Endothelial cell of umbilical vein (primary cell): ENCODE measurements around the gene IL16. TPM values are rescaled to one million over a fixed set of nuclear protein-coding genes. Genes with fewer than 3 reads are reported as not detected.

Source experiments
- BruUV-seq: library from RNA; stranded (reverse); fragments of 400-500 nt; replicated peaks from 2 replicates; lab custom pipeline; 2021; lab: Mats Ljungman, UMichigan
- CTCF ChIA-PET: fragments of 300-600, 350-600 bp; sonication (Branson Sonifier 250); formaldehyde crosslinking; loops from one replicate; lab custom pipeline; 2021; ENCODE audit warnings: antibody characterized with exemption, inconsistent platforms; lab: Charles Lee
- POLR2A ChIA-PET: fragments of 300-600, 350-600 bp; sonication (Branson Sonifier 250); formaldehyde crosslinking; loops from one replicate; lab custom pipeline; 2021; ENCODE audit warnings: antibody characterized with exemption, inconsistent platforms; lab: Charles Lee
- DNase-seq: peaks from one replicate; pipeline ENCODE4 v3.0.0-alpha.2; 2011; ENCODE audit warnings: low read depth, low spot score
- FAIRE-seq: peaks from 2 replicates; lab custom pipeline; 2011; peaks lifted over from hg19 to GRCh38; lab: Jason Lieb, UNC
- H2AFZ ChIP-seq: 2 replicates; pipeline ENCODE4 v1.6.0; 2012; ENCODE audit warnings: low read depth, low read length, control low read depth, inconsistent platforms
- H3K27ac ChIP-seq: 2 replicates; pipeline ENCODE4 v1.5.1; 2011; ENCODE audit warnings: low read depth, mild to moderate bottlenecking, control low read depth, low read length, moderate library complexity; ENCODE audit not compliant: insufficient read depth
- H3K27me3 ChIP-seq, 2 experiments: 2 replicates each; pipeline versions ENCODE4 v1.6.0 to v1.6.1; 2011; ENCODE audit warnings: low read length in 2 of 2, mixed read lengths in 1 of 2; ENCODE audit not compliant: control insufficient read depth in 2 of 2, insufficient read depth in 2 of 2
- H3K36me3 ChIP-seq, 2 experiments: 2 replicates in 1 of 2; 3 replicates in 1 of 2; pipeline ENCODE4 v1.5.1; 2011; ENCODE audit warnings: low read length in 2 of 2, mild to moderate bottlenecking in 1 of 2, moderate library complexity in 1 of 2; ENCODE audit not compliant: control insufficient read depth in 2 of 2, insufficient read depth in 2 of 2; ENCODE audit errors: extremely low read depth in 1 of 2
- H3K4me1 ChIP-seq: 3 replicates; pipeline ENCODE4 v1.5.1; 2011; ENCODE audit warnings: mild to moderate bottlenecking, low read length; ENCODE audit not compliant: control insufficient read depth, insufficient read depth; ENCODE audit errors: extremely low read depth
- H3K4me2 ChIP-seq: 2 replicates; pipeline ENCODE4 v1.6.1; 2011; ENCODE audit warnings: low read length, control low read depth, mixed read lengths; ENCODE audit not compliant: insufficient read depth
- H3K4me3 ChIP-seq, 3 experiments: fragments of 200-600 bp in 1 of 3; sonication (generic), shearing (Covaris generic) in 1 of 3; replicated peaks in 1 of 3; 2 replicates each; pipeline ENCODE4 v1.5.1; 2011 to 2016; ENCODE audit warnings: control low read depth in 3 of 3, low read length in 3 of 3, mild to moderate bottlenecking in 2 of 3, inconsistent platforms in 1 of 3, low read depth in 1 of 3, moderate library complexity in 1 of 3; ENCODE audit not compliant: insufficient read depth in 1 of 3
- H3K79me2 ChIP-seq: 2 replicates; pipeline ENCODE4 v1.6.0; 2012; ENCODE audit warnings: low read length, inconsistent platforms; ENCODE audit not compliant: control insufficient read depth, insufficient read depth
- H3K9ac ChIP-seq: replicated peaks from 2 replicates; pipeline ENCODE3; 2011; ENCODE audit warnings: low read length, control low read depth; ENCODE audit not compliant: insufficient read depth; ENCODE audit errors: extremely low read depth
- H3K9me1 ChIP-seq: replicated peaks from 3 replicates; pipeline ENCODE4 v1.6.0; 2011; ENCODE audit warnings: mild to moderate bottlenecking, low read length; ENCODE audit not compliant: control insufficient read depth, insufficient read depth; ENCODE audit errors: extremely low read depth
- H3K9me3 ChIP-seq: replicated peaks from 2 replicates; pipeline ENCODE4 v1.5.1; 2012; ENCODE audit warnings: low read length, inconsistent platforms; ENCODE audit not compliant: control insufficient read depth, insufficient read depth
- H4K20me1 ChIP-seq: replicated peaks from 2 replicates; pipeline ENCODE3; 2011; ENCODE audit warnings: mild to moderate bottlenecking, low read length; ENCODE audit not compliant: control insufficient read depth, insufficient read depth; ENCODE audit errors: extremely low read depth
- EZH2 ChIP-seq: IDR thresholded peaks from 2 replicates; pipeline ENCODE4 v1.6.1; 2012; ENCODE audit warnings: borderline replicate concordance, low read depth, mild to moderate bottlenecking, moderate library complexity, low read length, inconsistent platforms; ENCODE audit not compliant: severe bottlenecking
- FOS ChIP-seq: IDR thresholded peaks from 2 replicates; pipeline ENCODE4 v1.6.1; 2011; ENCODE audit warnings: mild to moderate bottlenecking, low read length, moderate library complexity, borderline replicate concordance; ENCODE audit not compliant: insufficient read depth
- GATA2 ChIP-seq: IDR thresholded peaks from 2 replicates; pipeline ENCODE4 v1.7.0; 2011; ENCODE audit warnings: low read depth, mild to moderate bottlenecking, moderate library complexity, mixed read lengths, low read length; ENCODE audit not compliant: insufficient read length, insufficient read depth
- JUN ChIP-seq: IDR thresholded peaks from 2 replicates; pipeline ENCODE4 v1.6.1; 2011; ENCODE audit warnings: borderline replicate concordance, low read depth; ENCODE audit not compliant: insufficient read length, insufficient read depth
- MYC ChIP-seq: IDR thresholded peaks from one replicate; pipeline ENCODE4 v1.6.1; 2011; ENCODE audit warnings: mild to moderate bottlenecking, low read depth, low read length
- POLR2A ChIP-seq: IDR thresholded peaks from 2 replicates; pipeline ENCODE4 v1.6.1; 2012; ENCODE audit warnings: low read depth, mild to moderate bottlenecking, control low read depth, low read length
- POLR2AphosphoS5 ChIP-seq: IDR thresholded peaks from 2 replicates; pipeline ENCODE4 v1.6.1; 2012; ENCODE audit warnings: low read depth, mild to moderate bottlenecking, control low read depth, low read length, moderate library complexity; ENCODE audit not compliant: insufficient read depth
- dilution Hi-C: fragments of 300-500 bp; cut with MboI; formaldehyde crosslinking; loops from one replicate; pipeline ENCODE4 v1.15.0; 2019; ENCODE audit warnings: low sequenced_read_pairs; ENCODE audit not compliant: extremely low pct_ligation_motif_present
- intact Hi-C: fragments of 100-400 bp; cut with micrococcal nuclease; formaldehyde crosslinking; loops from one replicate; pipeline ENCODE4 v1.10.0; 2022
- polyA plus RNA-seq, 4 experiments: library from polyadenylated mRNA; depleted of rRNA in 3 of 4; stranded (reverse) in 3 of 4; unstranded in 1 of 4; fragments of >200 nt; gene quantifications; 2 replicates each; pipeline versions ENCODE4 v1.2.1 to v1.2.3, GENCODE V29; 2011 to 2012; ENCODE audit warnings: missing spikeins in 1 of 4
- total RNA-seq: library from RNA; stranded (reverse); gene quantifications from 2 replicates; pipeline ENCODE4 v1.2.3, GENCODE V29; 2021
- TF ChIP-seq, protein P1 (sequence below): IDR thresholded peaks from 2 replicates; pipeline ENCODE4 v1.6.1; 2011; ENCODE audit not compliant: insufficient read depth, insufficient read length
- TF ChIP-seq, protein P2 (sequence below), 2 donors: IDR thresholded peaks; 1 replicate in 1 of 2; 2 replicates in 1 of 2; pipeline ENCODE4 v1.5.1; 2011; ENCODE audit warnings: low read length in 2 of 2, mild to moderate bottlenecking in 2 of 2, moderate library complexity in 2 of 2, control low read depth in 1 of 2, inconsistent platforms in 1 of 2, low read depth in 1 of 2; ENCODE audit not compliant: insufficient read depth in 1 of 2; ENCODE audit errors: extremely low read depth in 1 of 2

IL16 gene
- total and polyA plus RNA-seq, 2 donors (not counting 3 experiments of a cell fraction or from before 2014, with no cell fraction given), result 0.29 to 2.1 TPM

- Histone ChIP-seq H3K9me3 (no peaks in the 10 kb centered on the region), H4K20me1 (no peaks in the 10 kb centered on the region), H3K4me1 (no peaks in the 10 kb centered on the region), H3K27me3 (no peaks in the 10 kb centered on the region), H3K4me3 (no peak overlapping the region), H3K9ac (no peak overlapping the region), H3K36me3 (no peaks in the 10 kb centered on the region), H3K9me1 (no peaks in the 10 kb centered on the region), H3K79me2 (no peaks in the 10 kb centered on the region), H3K27ac (no peak overlapping the region), H3K4me2 (no peak overlapping the region), H2AFZ (no peak overlapping the region)
- ChIA-PET CTCF (interaction anchor here (2.3 kb wide), 1 partner anchor 50 kb away, joined by 7 read pairs; no protein-coding TSS in a partner anchor), POLR2A (no interaction called here)
- dilution Hi-C loops (no loop called here), intact Hi-C loops (no loop called here)
- DNase-seq (no peak), FAIRE-seq (no peak)
- BruUV-seq, result no TSS peak
- TF ChIP-seq POLR2A (no peak), GATA2 (no peak), FOS (no peak), EZH2 (no peak), POLR2AphosphoS5 (no peak), JUN (no peak), MYC (no peak)
- TF ChIP-seq, protein P1, sequence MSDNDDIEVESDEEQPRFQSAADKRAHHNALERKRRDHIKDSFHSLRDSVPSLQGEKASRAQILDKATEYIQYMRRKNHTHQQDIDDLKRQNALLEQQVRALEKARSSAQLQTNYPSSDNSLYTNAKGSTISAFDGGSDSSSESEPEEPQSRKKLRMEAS, result no peak
- TF ChIP-seq, protein P2, sequence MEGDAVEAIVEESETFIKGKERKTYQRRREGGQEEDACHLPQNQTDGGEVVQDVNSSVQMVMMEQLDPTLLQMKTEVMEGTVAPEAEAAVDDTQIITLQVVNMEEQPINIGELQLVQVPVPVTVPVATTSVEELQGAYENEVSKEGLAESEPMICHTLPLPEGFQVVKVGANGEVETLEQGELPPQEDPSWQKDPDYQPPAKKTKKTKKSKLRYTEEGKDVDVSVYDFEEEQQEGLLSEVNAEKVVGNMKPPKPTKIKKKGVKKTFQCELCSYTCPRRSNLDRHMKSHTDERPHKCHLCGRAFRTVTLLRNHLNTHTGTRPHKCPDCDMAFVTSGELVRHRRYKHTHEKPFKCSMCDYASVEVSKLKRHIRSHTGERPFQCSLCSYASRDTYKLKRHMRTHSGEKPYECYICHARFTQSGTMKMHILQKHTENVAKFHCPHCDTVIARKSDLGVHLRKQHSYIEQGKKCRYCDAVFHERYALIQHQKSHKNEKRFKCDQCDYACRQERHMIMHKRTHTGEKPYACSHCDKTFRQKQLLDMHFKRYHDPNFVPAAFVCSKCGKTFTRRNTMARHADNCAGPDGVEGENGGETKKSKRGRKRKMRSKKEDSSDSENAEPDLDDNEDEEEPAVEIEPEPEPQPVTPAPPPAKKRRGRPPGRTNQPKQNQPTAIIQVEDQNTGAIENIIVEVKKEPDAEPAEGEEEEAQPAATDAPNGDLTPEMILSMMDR (IDR thresholded peaks at IDR 0.05; ENCODE audit: extremely low read depth in 1 of 2, insufficient read depth in 1 of 2, low read depth in 1 of 2, low read length in 2 of 2), result no peak
Observed at GRCh38 chr15:81216422-81216821, 19.7 kb downstream of the IL16 start.
